ENCODE measurements around the gene MYBPC1. TPM values are rescaled to one million over a fixed set of nuclear protein-coding genes. Genes with fewer than 3 reads are reported as not detected.

The MYBPC1 gene
- total and polyA plus RNA-seq, 9 of the 15 experiments (the other 6 are each of a cell fraction or from before 2014, with no cell fraction given) = not detected

- Histone ChIP-seq H3K36me3 (ENCODE audit: control insufficient read depth, insufficient read depth, low read length) (no peaks in the 10 kb centered on the region), H3K27me3 (ENCODE audit: control insufficient read depth in 2 of 2, insufficient read depth in 2 of 2, low read length in 2 of 2) (no peaks in the 10 kb centered on the region), H3K9me1 (ENCODE audit: control insufficient read depth, insufficient read depth, low read length) (no peaks in the 10 kb centered on the region), H3K4me1 (replicated peaks in 1 of 2; ENCODE audit: control insufficient read depth in 2 of 2, insufficient read depth in 2 of 2, low read length in 2 of 2) (peaks cover 0 to 9% of the 10 kb centered on the region in 2 experiments; a peak in 3 of 5 replicates), H3K27ac (ENCODE audit: extremely low read depth, low read depth, low read length) (no peak overlapping the region), H3K9me3 (replicated peaks; ENCODE audit: control insufficient read depth, insufficient read depth, low read depth, low read length) (peaks cover 7% of the 10 kb centered on the region), H2AFZ (ENCODE audit: low read depth, low read length) (no peak overlapping the region), H3K9ac (ENCODE audit: insufficient read depth in 1 of 2, low read depth in 2 of 2, low read length in 2 of 2) (no peak overlapping the region), H4K20me1 (replicated peaks; ENCODE audit: control insufficient read depth, insufficient read depth, low read length) (no peaks in the 10 kb centered on the region), H3K79me2 (ENCODE audit: control insufficient read depth, insufficient read depth, low read length) (no peaks in the 10 kb centered on the region), H3K4me3 (no peak overlapping the region), H3K4me2 (ENCODE audit: insufficient read depth, low read length) (no peak overlapping the region)
- CTCF ChIA-PET (ENCODE audit: low intra/inter-chr PET ratio) = no interaction called here
- 21% methylated on average over 3 of the region's 3 CpGs for WGBS (ENCODE audit: insufficient coverage, low coverage, missing lambda C conversion rate)
- POLR2A ChIA-PET = no interaction called here
- no peak for ATAC-seq
- no TSS peak for BruUV-seq (replicated peaks)
- intact Hi-C loops (cut with micrococcal nuclease) = no loop called here
- FAIRE-seq = no peak
- DNase-seq (ENCODE audit: extremely low read depth in 1 of 4, low spot score in 3 of 4) = no peak
- in situ Hi-C loops (cut with MboI) = no loop called here
- TF ChIP-seq ZBTB43 (CRISPR knock-in tag; IDR thresholded peaks at IDR 0.05) (no peak), NFXL1 (CRISPR knock-in tag; IDR thresholded peaks at IDR 0.05) (no peak), HNRNPUL1 (IDR thresholded peaks at IDR 0.05; ENCODE audit: low read length) (no peak), E2F8 (IDR thresholded peaks at IDR 0.05; ENCODE audit: low read depth, partially characterized antibody) (no peak), KLF6 (CRISPR knock-in tag; IDR thresholded peaks at IDR 0.05; ENCODE audit: borderline replicate concordance) (no peak), TRIM25 (IDR thresholded peaks at IDR 0.05; ENCODE audit: borderline replicate concordance) (no peak), BRCA1 (IDR thresholded peaks at IDR 0.05) (no peak), BRCA1 (CRISPR knock-in tag; IDR thresholded peaks at IDR 0.05) (no peak), ZNF316 (IDR thresholded peaks at IDR 0.05) (no peak), NR2F6 (CRISPR knock-in tag; IDR thresholded peaks at IDR 0.05) (no peak), ZNF668 (CRISPR knock-in tag; IDR thresholded peaks at IDR 0.05) (no peak), PREB (CRISPR knock-in tag; IDR thresholded peaks at IDR 0.05) (no peak), ZNF583 (CRISPR knock-in tag; IDR thresholded peaks at IDR 0.05) (no peak), ZNF512 (tag; IDR thresholded peaks at IDR 0.05) (no peak), HDAC8 (tag; IDR thresholded peaks at IDR 0.05) (no peak)
These were observed 95.8 kb downstream of the MYBPC1 start for GRCh38 chr12:101690544-101691098.

Data from K562 (cell line).